Vagina (tissue), 2 donors: ENCODE measurements around the gene SEMA3B.

ENCODE experiments used
- POLR2A ChIP-seq, 2 donors: fragments of 450-650 bp; IDR thresholded peaks; one replicate each; pipeline ENCODE4 v1.6.1; 2017; ENCODE audit warnings: antibody characterized with exemption in 2 of 2, mild to moderate bottlenecking in 2 of 2, moderate library complexity in 2 of 2
- POLR2AphosphoS5 ChIP-seq, 2 donors: sonication (generic); formaldehyde crosslinking; IDR thresholded peaks; one replicate each; pipeline ENCODE4 v1.9.0; 2017; ENCODE audit warnings: antibody characterized with exemption in 2 of 2, mild to moderate bottlenecking in 2 of 2, low read depth in 1 of 2; ENCODE audit not compliant: insufficient read depth in 1 of 2

GRCh38 chr3:50303013-50303815 lies 34.3 kb downstream of the SEMA3B start, which contains the start of gene HYAL1:
- TF ChIP-seq POLR2AphosphoS5 (IDR thresholded peaks at IDR 0.05; ENCODE audit: insufficient read depth in 1 of 2, low read depth in 1 of 2): peak; percentile 47 to 75
- no peak for TF ChIP-seq POLR2A (IDR thresholded peaks at IDR 0.05)
